ENCODE measurements around the gene KLHL6. TPM values are rescaled to one million over a fixed set of nuclear protein-coding genes. Genes with fewer than 3 reads are reported as not detected.

Gene KLHL6
- total and polyA plus RNA-seq, 12 donors, result 0.34 to 7.5 (median 2.5) TPM

- Histone ChIP-seq H3K4me1 (replicated peaks in 1 of 2) (peaks cover 6% of the 10 kb centered on the region in 2 donors), H3K27me3 (no peaks in the 10 kb centered on the region), H3K36me3 (replicated peaks in 1 of 2) (no peaks in the 10 kb centered on the region), H3K9me3 (replicated peaks in 1 of 3) (no peaks in the 10 kb centered on the region), H3K4me3 (no peak overlapping the region), H3K27ac (no peak overlapping the region)
- intact Hi-C loops (cut with DNase I), result loop anchor here in 1 of 2 donors (10.0 kb wide), 1 partner anchor 100 kb away; no protein-coding TSS in a partner anchor
- WGBS, 4 donors, result 92 to 95% (median 94%) methylated on average over 6 of the region's 6 CpGs
- DNase-seq, result peak in 1 of 7 donors; percentile 21
- TF ChIP-seq CTCF (IDR thresholded peaks at IDR 0.05) (no peak), POLR2A (IDR thresholded peaks at IDR 0.05) (no peak)
Observed at GRCh38 chr3:183485093-183485492, 70.4 kb downstream of the KLHL6 start.

- intact Hi-C loops (cut with DNase I), result loop anchor here in 1 of 2 donors (10.0 kb wide), 1 partner anchor 100 kb away; no protein-coding TSS in a partner anchor
- 87 to 92% (median 89%) methylated on average over 4 of the region's 4 CpGs for WGBS, 4 donors
- TF ChIP-seq POLR2A (IDR thresholded peaks at IDR 0.05), result no peak
- no peak for TF ChIP-seq CTCF (IDR thresholded peaks at IDR 0.05)
Observed at GRCh38 chr3:183484431-183485075, 71.0 kb downstream of the KLHL6 start.

GRCh38 chr3:183481582-183481981, 73.9 kb downstream of the KLHL6 start:
- Histone ChIP-seq H3K36me3 (replicated peaks in 1 of 2) (no peaks in the 10 kb centered on the region), H3K4me1 (replicated peaks in 1 of 2) (peaks cover 6% of the 10 kb centered on the region in 2 donors), H3K27ac (no peak overlapping the region), H3K4me3 (no peak overlapping the region), H3K9me3 (replicated peaks in 1 of 3) (no peaks in the 10 kb centered on the region), H3K27me3 (no peaks in the 10 kb centered on the region)
- intact Hi-C loops (cut with DNase I), result loop anchor here in 1 of 2 donors (10.0 kb wide), 1 partner anchor 103 kb away; no protein-coding TSS in a partner anchor
- WGBS, 4 donors, result 71 to 87% (median 78%) methylated on average over 8 of the region's 8 CpGs
- DNase-seq, result peak in 1 of 7 donors; percentile 40
- TF ChIP-seq CTCF (IDR thresholded peaks at IDR 0.05), result no peak
- no peak for TF ChIP-seq POLR2A (IDR thresholded peaks at IDR 0.05)

More at GRCh38 chr3:183484431-183485075, 71.0 kb downstream of the KLHL6 start:
- Histone ChIP-seq H3K9me3 (replicated peaks in 1 of 3) (no peaks in the 10 kb centered on the region), H3K4me1 (replicated peaks in 1 of 2) (peaks cover 6% of the 10 kb centered on the region in 2 donors), H3K27ac (peak overlapping the region in 1 of 5 donors; percentile 66), H3K27me3 (no peaks in the 10 kb centered on the region), H3K36me3 (replicated peaks in 1 of 2) (no peaks in the 10 kb centered on the region), H3K4me3 (no peak overlapping the region)
- DNase-seq, result peak in 1 of 7 donors; percentile 23

- WGBS, 4 donors, result 68 to 94% (median 86%) methylated on average over 3 to 10 of the region's 10 CpGs
- H3K36me3 ChIP-seq (replicated peaks in 1 of 2), result no peaks in the 10 kb centered on the region
- H3K27ac ChIP-seq, result no peak overlapping the region
- no peaks in the 10 kb centered on the region for H3K27me3 ChIP-seq
- intact Hi-C loops (cut with DNase I), result loop anchor here in 1 of 2 donors (10.0 kb wide), 1 partner anchor 406 kb away; the partner anchor contains the start of gene PARL
- peak in 2 of 7 donors; percentile 18 to 39 for DNase-seq
- peaks cover 5 to 6% of the 10 kb centered on the region in 2 donors for H3K4me1 ChIP-seq (replicated peaks in 1 of 2)
- H3K9me3 ChIP-seq (replicated peaks in 1 of 3), result no peaks in the 10 kb centered on the region
- H3K4me3 ChIP-seq, result no peak overlapping the region
- TF ChIP-seq CTCF (IDR thresholded peaks at IDR 0.05), result no peak
- no peak for TF ChIP-seq POLR2A (IDR thresholded peaks at IDR 0.05)
Observed at GRCh38 chr3:183478501-183478900, 77.0 kb downstream of the KLHL6 start.

Measured in adrenal gland (tissue), 12 donors.